K562 (cell line): ENCODE results near the gene ACP4. TPM values are rescaled to one million over a fixed set of nuclear protein-coding genes. Genes with fewer than 3 reads are reported as not detected.

Source experiments
- AFF4 ChIP-seq: sonication (generic); formaldehyde crosslinking; IDR thresholded peaks from 2 replicates; pipeline ENCODE4 v1.8.0; 2023; ENCODE audit warnings: mild to moderate bottlenecking, missing genetic modification reagents
- HDAC2 ChIP-seq: fragments of 450-650 bp; IDR thresholded peaks from 2 replicates; pipeline ENCODE4 v1.6.1; 2016; ENCODE audit warnings: mild to moderate bottlenecking
- HOMEZ ChIP-seq: fragments of 250-450 bp; sonication (Bioruptor Pico); IDR thresholded peaks from 2 replicates; pipeline ENCODE4 v1.4.0; 2020; ENCODE audit warnings: mild to moderate bottlenecking, moderate library complexity
- NFIC ChIP-seq: fragments of 450-650 bp; IDR thresholded peaks from 2 replicates; pipeline ENCODE4 v1.6.1; 2017; ENCODE audit warnings: mild to moderate bottlenecking, inconsistent platforms
- OTX1 ChIP-seq: fragments of 450-650 bp; formaldehyde crosslinking; IDR thresholded peaks from 2 replicates; pipeline ENCODE4 v1.4.0; 2022; ENCODE audit warnings: mild to moderate bottlenecking
- XRCC4 ChIP-seq: IDR thresholded peaks from one replicate; pipeline ENCODE4 v1.6.1; 2011; ENCODE audit not compliant: insufficient read depth, insufficient read length; ENCODE audit errors: extremely low read depth
- YY1 ChIP-seq, 3 experiments: IDR thresholded peaks; 2 replicates each; pipeline ENCODE4 v1.6.1; 2011; ENCODE audit warnings: low read length in 2 of 3, mild to moderate bottlenecking in 2 of 3, moderate library complexity in 2 of 3, borderline replicate concordance in 1 of 3, control low read depth in 1 of 3, low read depth in 1 of 3; ENCODE audit not compliant: insufficient read depth in 3 of 3, insufficient replicate concordance in 2 of 3, control insufficient read depth in 1 of 3, insufficient read length in 1 of 3; ENCODE audit errors: extremely low read depth in 1 of 3
- ZBTB11 ChIP-seq, 3 experiments: fragments of 200-800 bp in 1 of 3; fragments of 250-450 bp in 1 of 3; fragments of 450-650 bp in 1 of 3; sonication (Bioruptor Pico) in 1 of 3; sonication (Bioruptor generic) in 1 of 3; formaldehyde crosslinking in 1 of 3; IDR thresholded peaks; 2 replicates each; pipeline versions ENCODE4 v1.6.1 to v1.8.0; 2016 to 2022; ENCODE audit warnings: mild to moderate bottlenecking in 2 of 3, missing genetic modification characterization in 2 of 3, missing compliant biosample characterization in 1 of 3, moderate library complexity in 1 of 3
- ZBTB9 ChIP-seq: fragments of 450-650 bp; formaldehyde crosslinking; IDR thresholded peaks from 2 replicates; pipeline ENCODE4 v1.4.0; 2020; ENCODE audit warnings: mild to moderate bottlenecking, moderate library complexity
- ZNF124 ChIP-seq: sonication (generic); formaldehyde crosslinking; IDR thresholded peaks from 2 replicates; pipeline ENCODE4 v1.8.1; 2022; ENCODE audit warnings: missing genetic modification reagents
- ZNF740 ChIP-seq, 3 experiments: fragments of 200-800 bp in 1 of 3; sonication (Bioruptor generic) in 1 of 3; sonication (generic) in 1 of 3; formaldehyde crosslinking in 1 of 3; IDR thresholded peaks; 2 replicates each; pipeline versions ENCODE4 v1.6.1 to v1.8.0; 2016 to 2022; ENCODE audit warnings: mild to moderate bottlenecking in 2 of 3, missing compliant biosample characterization in 2 of 3, missing genetic modification characterization in 2 of 3, missing genetic modification reagents in 1 of 3
- ZNF76 ChIP-seq: fragments of 250-450 bp; sonication (Bioruptor Pico); IDR thresholded peaks from 2 replicates; pipeline ENCODE4 v1.4.0; 2020; ENCODE audit warnings: mild to moderate bottlenecking, moderate library complexity, borderline replicate concordance
- polyA plus RNA-seq, 8 experiments: library from polyadenylated mRNA; depleted of rRNA in 4 of 8; stranded (reverse) in 5 of 8; unstranded in 3 of 8; fragments of >200 nt; fragmentation: Nextera tagmentation in 2 of 8; fragmentation: Illumina TruSeq in 1 of 8; extraction: Ambion mirVana in 2 of 8; extraction: Trizol in 1 of 8; gene quantifications; 2 replicates each; pipeline versions ENCODE4 v1.2.1 to v1.2.3, GENCODE V29; 2011 to 2014; ENCODE audit warnings: inconsistent platforms in 1 of 8, missing spikeins in 1 of 8
- total RNA-seq, 7 experiments: library from RNA; depleted of rRNA in 6 of 7; stranded (reverse); fragments of >200 nt in 6 of 7; fragmentation: Illumina TruSeq in 2 of 7; extraction: Trizol in 2 of 7; gene quantifications; 2 replicates each; pipeline versions ENCODE4 v1.2.1 to v1.2.3, GENCODE V29; 2011 to 2021; ENCODE audit warnings: low replicate concordance in 1 of 7

The ACP4 gene
- total and polyA plus RNA-seq, 9 of the 15 experiments (the other 6 are each of a cell fraction or from before 2014, with no cell fraction given) = not detected

GRCh38 chr19:50835785-50836542 is 45.7 kb downstream of the ACP4 start (continued):
- TF ChIP-seq AFF4 (CRISPR knock-in tag) (no peak), NFIC (peak; percentile 53), OTX1 (CRISPR knock-in tag) (peak; percentile 40; the same call in 1 of the 2 replicates), ZNF740 (CRISPR knock-in tag; IDR thresholded peaks at IDR 0.05) (0 out of 2 replicates have a peak, but pooled peaks have one; percentile 26), ZNF740 (tag; IDR thresholded peaks at IDR 0.05) (no peak), YY1 (IDR thresholded peaks at IDR 0.05; ENCODE audit: borderline replicate concordance in 1 of 3, control insufficient read depth in 1 of 3, extremely low read depth in 1 of 3, insufficient read depth in 3 of 3, insufficient read length in 1 of 3, insufficient replicate concordance in 2 of 3, low read depth in 1 of 3, low read length in 2 of 3) (peak in 1 of 3 experiments; percentile 24), ZBTB11 (CRISPR knock-in tag; IDR thresholded peaks at IDR 0.05) (peak in 1 of 3 experiments; percentile 40; a peak in 1 of 6 replicates), ZNF76 (CRISPR knock-in tag) (peak; percentile 83), ZBTB9 (CRISPR knock-in tag) (peak; percentile 81; the same call in 1 of the 2 replicates), HDAC2 (0 out of 2 replicates have a peak, but pooled peaks have one; percentile 34), ZNF124 (CRISPR knock-in tag) (0 out of 2 replicates have a peak, but pooled peaks have one; percentile 45), HOMEZ (CRISPR knock-in tag) (no peak), XRCC4 (no peak)
